ENCODE data around the gene MS4A12. TPM values are rescaled to one million over a fixed set of nuclear protein-coding genes. Genes with fewer than 3 reads are reported as not detected.

Gene MS4A12
- total RNA-seq, 1 experiment from 2014 or later, result not detected

DNA sequence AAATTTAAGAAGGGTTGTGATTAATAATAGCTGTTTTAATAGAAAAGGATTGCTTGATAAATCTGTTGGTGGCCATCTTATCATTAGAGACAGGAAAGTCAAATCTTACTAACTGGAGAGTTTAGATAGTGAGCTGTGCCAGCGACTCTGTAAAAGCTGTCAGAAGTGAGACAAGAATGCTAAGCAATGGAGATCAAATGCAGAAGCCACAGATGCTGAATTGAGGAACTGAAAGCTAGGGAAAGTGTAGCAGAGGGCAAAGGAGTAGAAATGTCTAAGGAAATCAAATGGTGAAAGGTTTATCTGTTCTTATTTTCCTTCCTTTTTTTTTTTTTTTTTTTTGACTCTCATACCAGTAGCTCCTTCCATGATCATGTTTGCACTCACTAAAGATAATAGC lies 36.4 kb downstream of the MS4A12 start:
- no CpG with 5 or more reads among the region's 1 CpG for WGBS (ENCODE audit: extremely low coverage, insufficient read length, low lambda C conversion rate)
- H3K56ac ChIP-seq (ENCODE audit: insufficient read length, low read depth, low read length), result no peak overlapping the region
- H4K8ac ChIP-seq (replicated peaks; ENCODE audit: insufficient read length, low read depth, low read length), result no peak overlapping the region
- no peak overlapping the region for H2AFZ ChIP-seq (ENCODE audit: low read length)
- H2BK5ac ChIP-seq (ENCODE audit: insufficient read length, low read length), result no peak overlapping the region
- Mint-ChIP-seq H3K27me3 (ENCODE audit: low read depth) (no peaks in the 10 kb centered on the region), H3K9me3 (peaks cover 17 to 18% of the 10 kb centered on the region in 2 experiments), H3K4me1 (peaks cover 18 to 19% of the 10 kb centered on the region in 2 experiments), H3K36me3 (ENCODE audit: insufficient read depth in 1 of 3, low read depth in 3 of 3) (peaks cover 11 to 23% (median 18%) of the 10 kb centered on the region in 3 experiments; a peak in 6 of 7 replicates), H3K4me3 (no peak overlapping the region), H3K27ac (peak overlapping the region in 2 of 3 experiments; percentile 30 to 41; a peak in 2 of 7 replicates)
- no peak overlapping the region for H3K4me2 ChIP-seq (ENCODE audit: insufficient read depth, insufficient read length, low read length)
- H2BK12ac ChIP-seq (ENCODE audit: insufficient read length, low read depth, low read length), result no peak overlapping the region
- H3K4me1 ChIP-seq (ENCODE audit: insufficient read depth, low read length), result no peaks in the 10 kb centered on the region
- no peak overlapping the region for H2BK15ac ChIP-seq (ENCODE audit: low read depth, low read length)
- TF ChIP-seq, protein P1, sequence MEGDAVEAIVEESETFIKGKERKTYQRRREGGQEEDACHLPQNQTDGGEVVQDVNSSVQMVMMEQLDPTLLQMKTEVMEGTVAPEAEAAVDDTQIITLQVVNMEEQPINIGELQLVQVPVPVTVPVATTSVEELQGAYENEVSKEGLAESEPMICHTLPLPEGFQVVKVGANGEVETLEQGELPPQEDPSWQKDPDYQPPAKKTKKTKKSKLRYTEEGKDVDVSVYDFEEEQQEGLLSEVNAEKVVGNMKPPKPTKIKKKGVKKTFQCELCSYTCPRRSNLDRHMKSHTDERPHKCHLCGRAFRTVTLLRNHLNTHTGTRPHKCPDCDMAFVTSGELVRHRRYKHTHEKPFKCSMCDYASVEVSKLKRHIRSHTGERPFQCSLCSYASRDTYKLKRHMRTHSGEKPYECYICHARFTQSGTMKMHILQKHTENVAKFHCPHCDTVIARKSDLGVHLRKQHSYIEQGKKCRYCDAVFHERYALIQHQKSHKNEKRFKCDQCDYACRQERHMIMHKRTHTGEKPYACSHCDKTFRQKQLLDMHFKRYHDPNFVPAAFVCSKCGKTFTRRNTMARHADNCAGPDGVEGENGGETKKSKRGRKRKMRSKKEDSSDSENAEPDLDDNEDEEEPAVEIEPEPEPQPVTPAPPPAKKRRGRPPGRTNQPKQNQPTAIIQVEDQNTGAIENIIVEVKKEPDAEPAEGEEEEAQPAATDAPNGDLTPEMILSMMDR (conservative IDR thresholded peaks at IDR 0.05), result no peak
- H3K4ac ChIP-seq (ENCODE audit: low read depth, low read length), result no peak overlapping the region
- no peak overlapping the region for H2AK5ac ChIP-seq (ENCODE audit: insufficient read length, low read length)
- no peak overlapping the region for H3K23ac ChIP-seq (ENCODE audit: insufficient read length, low read depth, low read length)
- no peak overlapping the region for H2BK20ac ChIP-seq (ENCODE audit: low read depth, low read length, poor library complexity, severe bottlenecking)
- H4K5ac ChIP-seq (ENCODE audit: insufficient read length, low read depth, low read length), result no peak overlapping the region
- H2BK120ac ChIP-seq (ENCODE audit: low read depth, low read length, poor library complexity, severe bottlenecking), result no peak overlapping the region
- no peaks in the 10 kb centered on the region for H4K20me1 ChIP-seq (ENCODE audit: control insufficient read depth, insufficient read depth, insufficient read length)
- peaks cover 5% of the 10 kb centered on the region for H3K9me3 ChIP-seq (ENCODE audit: control insufficient read depth, low read depth, low read length)
- no peak overlapping the region for H3T11ph ChIP-seq (ENCODE audit: low read length)
- H3K27me3 ChIP-seq (ENCODE audit: insufficient read depth, low read length), result no peaks in the 10 kb centered on the region
- H4K91ac ChIP-seq (ENCODE audit: insufficient read length, low read depth, low read length), result no peak overlapping the region
- H3K27ac ChIP-seq (ENCODE audit: insufficient read length, low read depth, low read length), result no peak overlapping the region
- no peak overlapping the region for H3K9ac ChIP-seq (ENCODE audit: extremely low read depth, insufficient read length, low read length)
- H3K79me1 ChIP-seq (ENCODE audit: insufficient read depth, low read depth, low read length, poor library complexity, severe bottlenecking), result no peaks in the 10 kb centered on the region
- no peak for DNase-seq
- no peak overlapping the region for H3K14ac ChIP-seq (ENCODE audit: insufficient read depth, low read length)
- no peak overlapping the region for H3K18ac ChIP-seq (ENCODE audit: insufficient read length, low read depth, low read length)
- no peaks in the 10 kb centered on the region for H3K23me2 ChIP-seq (ENCODE audit: insufficient read length, low read depth, low read length, poor library complexity, severe bottlenecking)
- no peaks in the 10 kb centered on the region for H3K79me2 ChIP-seq (ENCODE audit: insufficient read depth, low read length)

Measured in H9 (cell line).